Head of caudate nucleus (tissue), 42 donors: ENCODE data around the gene LRRC3.

Source experiments
- DNase-seq, 42 donors: peaks; one replicate each; pipeline versions ENCODE4 v3.0.0 to v3.0.0-alpha.2; 2020 to 2021; ENCODE audit warnings: mixed read lengths in 7 of 42
- intact Hi-C: fragments of 100-400 bp; cut with DNase I; formaldehyde crosslinking; loops from one replicate; pipeline ENCODE4 v1.15.0; 2022

The LRRC3 gene

DNA sequence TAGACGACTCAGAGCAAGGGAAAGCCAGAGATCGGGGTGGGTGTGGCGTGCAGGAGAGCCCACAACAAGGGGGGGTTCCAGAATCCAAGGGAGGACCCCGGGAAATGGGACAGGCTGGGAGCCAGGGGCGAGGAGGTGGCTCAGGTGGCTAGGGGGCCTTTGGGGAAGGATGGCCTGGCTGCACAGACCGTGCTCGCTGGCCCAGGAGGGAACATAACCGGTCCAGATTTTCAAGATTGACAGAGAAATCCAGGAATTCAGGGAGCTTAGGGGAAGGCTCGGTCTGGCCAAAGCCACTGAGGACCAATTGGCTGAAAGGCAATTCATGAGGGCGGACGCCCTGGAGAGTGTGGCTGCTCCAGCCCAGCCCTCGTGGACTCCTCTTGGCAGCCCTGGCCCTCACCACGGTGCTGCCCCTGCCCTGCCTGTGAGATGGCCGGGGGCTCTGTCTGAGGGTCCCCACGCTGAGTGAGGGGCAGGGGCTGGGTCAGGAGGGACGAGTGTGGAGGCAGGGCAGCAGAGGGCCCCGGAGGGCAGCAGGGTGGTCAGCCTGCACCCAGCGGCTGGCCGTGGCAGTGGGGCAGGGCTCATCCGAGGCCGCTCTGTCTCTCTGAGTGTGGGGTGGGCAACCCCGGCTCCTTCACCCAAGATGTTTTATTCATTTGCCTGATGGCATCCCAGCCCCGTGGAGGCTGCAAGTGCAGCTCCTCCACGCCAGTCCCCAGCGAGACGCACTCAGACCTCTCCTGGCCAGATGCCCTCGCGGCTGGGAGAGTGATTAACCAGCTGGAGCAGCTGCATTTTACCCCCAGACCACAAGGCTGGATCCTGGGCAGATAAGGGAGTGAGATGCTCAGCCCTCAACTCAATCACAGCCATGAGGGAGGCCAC, 5.6 kb upstream of the LRRC3 start:
- peak in 11 of 42 donors; percentile 0 to 34 (median 17) for DNase-seq
- intact Hi-C loops: no loop called here

DNA sequence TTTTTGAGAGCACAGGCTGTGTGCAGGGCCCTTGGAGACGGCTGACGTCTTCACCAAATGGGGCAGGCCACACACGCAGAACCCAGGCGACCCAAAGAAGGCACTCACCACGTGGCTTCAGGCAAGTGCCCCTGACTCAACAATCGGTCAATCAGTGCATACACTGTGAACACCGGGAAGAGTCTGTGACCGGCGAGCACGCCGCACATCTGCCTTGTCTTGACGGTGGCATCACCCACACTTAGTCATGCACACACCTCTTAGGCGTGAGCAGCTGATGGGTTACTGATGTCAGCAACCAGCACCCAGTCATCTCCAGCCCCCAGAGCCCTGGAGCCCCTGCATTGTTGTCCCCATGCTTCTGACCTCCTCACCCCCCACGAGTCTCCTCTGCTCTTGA, 4.9 kb upstream of the LRRC3 start:
- intact Hi-C loops: no loop called here

DNA sequence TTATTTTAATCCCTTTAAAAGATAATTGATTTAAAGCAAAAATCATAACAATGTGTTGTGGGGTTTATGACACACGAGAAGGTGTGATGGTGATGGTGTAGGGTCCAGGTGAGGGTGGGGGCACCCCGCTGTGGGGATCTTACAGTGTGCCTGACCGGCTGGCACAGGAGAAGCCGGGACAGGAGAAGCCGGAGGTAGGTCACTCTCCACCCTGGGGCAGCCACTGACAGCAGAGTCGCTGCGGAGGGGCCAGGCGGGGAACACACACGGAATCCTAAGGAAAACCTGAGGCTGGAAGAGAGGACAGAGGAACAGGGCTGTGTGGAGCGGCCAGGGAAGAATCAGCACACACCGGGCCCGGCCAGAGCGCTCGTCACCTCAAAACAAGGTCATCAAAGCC, 4.3 kb upstream of the LRRC3 start:
- DNase-seq: peak in 8 of 42 donors; percentile 1 to 34 (median 15)
- intact Hi-C loops: no loop called here

More for the DNA sequence above, 4.9 kb upstream of the LRRC3 start:
- DNase-seq: peak in 8 of 42 donors; percentile 4 to 36 (median 27)

DNA sequence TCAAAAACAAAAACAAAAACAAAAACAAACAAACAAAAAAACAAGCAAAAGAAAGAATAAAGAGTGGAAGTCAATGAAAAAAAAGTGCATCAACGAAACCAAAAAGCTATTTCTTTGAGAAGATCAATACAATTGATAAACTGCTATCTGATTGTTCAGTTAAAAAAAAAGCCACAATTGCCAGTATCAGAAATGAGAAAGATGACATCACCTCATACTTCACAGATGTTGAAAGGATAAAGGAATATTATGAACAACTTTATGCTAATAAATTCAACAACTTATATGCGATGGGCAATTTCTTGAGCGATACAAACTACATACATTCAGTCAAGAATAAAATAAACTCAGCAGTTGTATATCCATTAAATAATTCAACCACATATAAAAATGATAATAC, 2.2 kb upstream of the LRRC3 start:
- intact Hi-C loops: no loop called here
- DNase-seq: no peak

DNA sequence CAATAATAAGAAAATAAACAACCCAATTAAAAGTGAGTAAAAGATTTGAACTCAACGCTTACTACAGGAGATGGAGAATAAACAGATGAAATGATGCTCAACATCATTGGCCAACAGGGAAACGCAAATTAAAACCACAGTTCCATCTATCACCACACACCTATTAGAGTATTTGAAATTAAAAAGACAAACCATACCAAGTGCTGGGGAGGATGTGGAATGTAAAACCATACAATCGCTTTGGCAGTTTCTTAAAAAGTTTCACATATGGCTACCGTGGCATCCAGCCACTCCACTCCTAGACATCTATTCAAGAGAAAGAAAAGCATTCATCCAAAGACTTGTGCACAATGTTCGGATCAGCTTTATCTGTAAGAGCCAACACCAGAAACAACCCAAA, 1.3 kb upstream of the LRRC3 start:
- no peak for DNase-seq
- intact Hi-C loops: no loop called here

DNA sequence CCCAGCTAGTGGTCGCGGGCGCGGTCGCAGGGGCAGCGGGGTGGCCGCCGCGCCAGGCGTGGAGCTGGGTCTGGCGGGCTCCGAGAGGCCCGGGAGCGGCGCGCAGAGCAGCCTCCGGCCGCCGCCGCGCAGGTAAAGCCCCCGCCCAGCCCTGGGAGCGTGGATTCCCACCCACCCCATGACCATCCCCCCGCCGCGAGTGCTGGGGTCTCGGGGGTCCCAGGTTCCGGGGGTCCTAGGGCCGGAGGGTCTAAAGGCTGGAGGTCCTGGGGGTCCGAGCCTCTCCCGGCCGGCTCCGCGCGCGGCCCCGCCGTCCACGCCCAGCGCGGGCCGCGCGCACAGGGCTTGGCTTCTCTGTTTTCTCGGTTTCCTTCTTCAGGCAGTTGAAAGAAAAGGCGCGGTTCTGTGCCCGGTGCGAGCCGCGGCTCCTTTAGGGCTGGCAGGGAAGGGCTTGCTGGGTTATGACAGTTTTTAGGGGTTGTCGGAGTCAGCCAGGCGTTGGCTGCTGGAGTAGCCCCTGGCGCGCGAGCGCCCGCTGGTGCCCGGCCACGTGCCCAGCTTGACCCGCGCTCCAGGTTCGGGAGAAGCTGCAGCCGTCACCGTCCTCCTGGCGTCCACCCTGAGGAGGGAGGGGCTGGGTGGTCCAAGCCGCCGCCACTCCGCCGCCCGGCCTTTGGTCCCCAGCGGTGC, 359 bp downstream of the LRRC3 start:
- intact Hi-C loops: no loop called here
- peak in 2 of 42 donors; percentile 30 to 47 for DNase-seq

DNA sequence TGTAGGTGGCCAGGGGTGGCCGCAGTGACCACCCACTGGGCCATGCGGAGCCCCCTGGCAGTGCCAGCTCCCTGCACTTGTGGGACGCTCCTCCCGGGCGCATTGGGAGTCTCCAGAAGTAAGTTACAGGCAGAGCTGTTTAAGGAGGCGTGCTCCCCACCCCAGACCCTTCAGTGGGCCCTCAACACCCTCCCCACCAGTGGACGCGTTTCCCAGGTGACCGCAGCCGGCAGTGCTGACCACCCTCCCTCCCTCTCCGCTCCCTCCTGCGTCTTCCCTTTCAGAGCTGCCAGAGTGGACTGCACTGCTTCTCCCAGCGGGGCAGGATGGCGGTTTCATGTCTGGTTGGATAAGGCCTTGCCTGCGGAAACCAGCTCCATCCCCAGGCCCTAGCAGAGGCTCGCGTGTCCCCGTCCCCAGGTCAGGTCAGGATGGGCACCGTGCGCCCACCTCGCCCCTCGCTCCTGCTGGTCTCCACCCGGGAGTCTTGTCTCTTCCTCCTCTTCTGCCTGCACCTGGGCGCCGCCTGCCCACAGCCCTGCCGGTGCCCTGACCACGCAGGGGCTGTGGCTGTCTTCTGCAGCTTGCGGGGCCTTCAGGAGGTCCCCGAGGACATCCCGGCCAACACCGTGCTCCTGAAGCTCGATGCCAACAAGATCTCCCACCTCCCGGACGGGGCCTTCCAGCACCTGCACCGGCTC, 1.1 kb downstream of the LRRC3 start:
- intact Hi-C loops: no loop called here
- DNase-seq: no peak

DNA sequence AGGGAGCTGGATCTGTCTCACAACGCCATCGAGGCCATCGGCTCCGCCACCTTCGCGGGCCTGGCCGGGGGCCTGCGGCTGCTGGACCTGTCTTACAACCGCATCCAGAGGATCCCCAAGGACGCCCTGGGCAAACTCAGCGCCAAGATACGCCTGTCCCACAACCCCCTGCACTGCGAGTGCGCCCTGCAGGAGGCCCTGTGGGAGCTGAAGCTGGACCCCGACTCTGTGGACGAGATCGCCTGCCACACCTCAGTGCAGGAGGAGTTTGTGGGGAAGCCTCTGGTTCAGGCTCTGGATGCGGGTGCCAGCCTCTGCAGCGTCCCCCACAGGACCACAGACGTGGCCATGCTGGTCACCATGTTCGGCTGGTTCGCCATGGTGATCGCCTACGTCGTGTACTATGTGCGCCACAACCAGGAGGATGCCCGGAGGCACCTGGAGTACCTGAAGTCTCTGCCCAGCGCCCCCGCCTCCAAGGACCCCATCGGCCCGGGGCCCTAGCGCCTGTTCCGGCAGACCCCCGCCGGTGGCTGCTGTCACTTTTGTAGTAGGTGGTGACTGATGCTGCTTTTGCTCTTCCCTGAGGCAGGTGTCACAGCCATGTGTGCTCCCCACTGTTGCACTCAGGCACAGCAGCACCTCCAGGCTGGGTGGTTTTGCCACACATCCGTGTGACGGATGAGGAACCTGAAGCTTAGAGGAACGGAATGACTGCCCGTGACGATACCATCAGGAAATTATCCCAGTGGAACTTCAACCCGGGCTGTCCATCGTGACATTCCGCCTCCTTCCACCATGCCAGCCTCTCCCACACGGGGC, 1.8 kb downstream of the LRRC3 start:
- peak in 2 of 42 donors; percentile 3 to 26 for DNase-seq
- intact Hi-C loops: no loop called here

DNA sequence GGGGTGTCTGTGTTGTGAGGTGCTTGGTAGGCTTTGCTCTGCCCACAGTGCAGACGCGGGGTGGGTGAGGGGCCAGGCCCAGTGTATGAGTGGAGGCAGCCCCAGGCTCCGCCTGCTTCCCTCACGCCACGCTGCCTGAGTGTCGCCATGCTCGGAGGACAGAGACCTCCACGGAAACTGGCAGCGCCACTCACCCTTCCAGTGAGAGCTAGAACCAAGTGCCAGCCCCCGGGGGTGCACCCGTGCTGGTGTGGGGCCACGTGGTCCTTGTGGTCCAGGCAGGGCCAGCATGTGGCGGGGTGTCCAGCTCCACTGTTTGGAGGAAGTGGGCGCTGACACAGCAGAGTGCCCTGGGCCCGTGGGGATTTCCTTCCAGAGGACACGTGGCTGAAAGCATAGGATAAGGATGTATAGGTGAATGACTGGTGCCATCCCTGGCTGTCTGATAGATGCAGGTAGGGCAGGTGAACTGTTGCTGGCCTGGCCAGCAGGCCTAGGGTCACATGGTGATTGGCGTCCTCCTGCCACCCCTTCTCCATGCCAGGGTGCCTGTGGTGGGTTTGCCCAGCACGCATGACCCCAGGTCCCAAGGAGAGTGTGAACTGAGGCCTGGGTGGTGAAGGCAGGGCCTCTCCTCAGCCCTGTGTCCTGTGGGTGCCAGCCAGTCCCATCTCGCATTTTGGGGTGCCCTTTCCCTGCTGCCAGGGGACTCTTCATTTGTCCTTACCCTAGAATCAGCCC, 3.8 kb downstream of the LRRC3 start:
- intact Hi-C loops: no loop called here
- DNase-seq: peak in 1 of 42 donors; percentile 2

DNA sequence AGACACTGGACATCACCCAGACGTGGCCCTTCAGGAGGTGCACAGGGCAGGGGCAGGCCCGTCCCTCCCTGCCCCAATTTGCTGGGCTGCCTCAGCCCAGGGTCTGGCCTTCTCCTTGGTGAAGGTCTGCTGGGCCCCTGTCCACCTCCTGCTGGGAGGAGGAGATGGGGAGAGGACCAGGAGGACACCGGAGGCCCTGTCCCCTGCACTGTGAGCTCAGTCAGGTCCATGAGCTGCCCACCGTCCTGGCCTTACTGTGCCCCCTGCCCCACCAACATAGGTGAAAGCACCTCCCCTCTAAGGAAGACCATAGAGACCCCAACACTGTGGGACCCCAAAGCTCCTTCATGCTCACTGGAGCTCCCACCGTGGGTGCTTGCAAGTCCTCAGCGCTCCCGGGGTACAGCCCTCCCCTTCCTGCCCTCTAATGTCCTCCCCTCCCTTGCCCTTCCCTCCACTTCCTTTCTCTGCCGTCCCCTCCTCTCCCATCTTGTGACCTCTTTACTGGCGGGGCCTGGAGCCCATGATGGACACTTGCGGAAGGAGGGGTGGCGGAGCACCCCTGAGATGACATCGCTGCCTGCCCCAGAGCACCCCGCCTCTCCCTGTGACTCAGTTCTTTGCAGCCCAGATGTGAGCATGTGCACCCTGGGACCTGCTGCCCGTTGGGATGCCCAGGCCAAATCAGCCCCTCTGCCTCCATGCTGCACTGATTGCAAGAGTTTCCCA, 4.6 kb downstream of the LRRC3 start:
- intact Hi-C loops: no loop called here
- peak in 1 of 42 donors; percentile 2 for DNase-seq

DNA sequence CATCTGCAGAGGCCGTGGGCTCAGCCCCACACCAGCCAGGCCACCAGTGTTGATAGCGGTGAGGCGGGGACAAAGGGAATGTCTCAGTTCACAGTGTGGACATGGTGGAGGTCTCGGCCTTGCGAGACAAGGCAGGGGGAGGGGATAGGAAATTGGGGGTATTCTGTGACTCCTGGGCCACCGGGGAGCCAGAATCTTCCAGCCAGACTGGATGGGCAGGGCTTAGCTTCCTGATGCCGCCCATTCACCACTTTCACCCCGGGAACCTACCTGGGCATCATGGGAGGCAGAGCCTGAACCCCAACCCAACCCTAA, 5.1 kb downstream of the LRRC3 start:
- no peak for DNase-seq
- intact Hi-C loops: no loop called here

DNA sequence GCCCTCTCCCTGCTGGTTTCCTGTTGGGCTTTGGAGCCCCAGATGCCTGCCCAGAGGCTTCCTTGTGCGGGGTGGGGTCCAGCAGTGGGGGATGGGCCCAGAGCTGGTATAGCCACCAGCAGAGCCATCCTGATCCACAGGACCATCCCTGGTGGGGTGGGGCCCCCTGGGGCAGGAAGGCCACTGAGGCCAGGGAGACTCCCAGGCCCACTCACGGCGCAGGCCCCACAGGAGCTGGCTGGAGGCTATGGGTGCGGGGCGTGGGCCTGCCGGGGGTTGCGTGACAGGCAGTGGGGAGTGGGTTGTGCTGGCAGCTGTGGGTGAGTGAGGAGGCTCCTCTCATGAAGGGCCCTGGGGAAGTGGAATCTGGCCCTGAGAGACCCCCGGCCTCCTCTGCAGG, 5.7 kb downstream of the LRRC3 start:
- DNase-seq: peak in 1 of 42 donors; percentile 10
- intact Hi-C loops: no loop called here

DNA sequence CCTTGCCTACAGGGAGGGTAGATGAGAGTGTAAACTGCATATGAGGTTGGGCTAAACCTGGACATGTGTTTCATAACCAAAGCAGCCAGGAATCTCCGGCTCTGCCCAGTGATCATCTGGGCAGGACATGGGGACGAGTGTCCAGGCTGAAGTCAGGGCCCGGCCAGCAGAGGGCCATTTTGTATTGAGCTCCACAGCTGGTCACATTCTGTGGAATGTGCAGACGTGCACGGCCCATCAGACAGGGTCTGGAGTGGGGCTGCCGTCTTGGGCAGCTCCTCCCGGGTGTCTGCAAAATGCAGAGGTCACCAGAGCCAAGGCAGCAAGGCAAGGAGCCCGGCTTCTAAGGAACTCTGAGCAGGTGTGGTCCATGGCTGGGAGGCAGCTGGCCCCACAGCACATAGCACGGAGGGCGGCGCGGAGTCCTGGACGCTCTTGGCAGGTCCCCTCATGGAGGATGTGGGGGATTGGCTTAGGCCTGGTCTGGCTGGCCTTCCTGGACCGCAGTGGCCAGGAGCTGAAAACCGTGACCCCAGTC, 6.2 kb downstream of the LRRC3 start:
- DNase-seq: peak in 2 of 42 donors; percentile 2 to 14
- intact Hi-C loops: no loop called here

DNA sequence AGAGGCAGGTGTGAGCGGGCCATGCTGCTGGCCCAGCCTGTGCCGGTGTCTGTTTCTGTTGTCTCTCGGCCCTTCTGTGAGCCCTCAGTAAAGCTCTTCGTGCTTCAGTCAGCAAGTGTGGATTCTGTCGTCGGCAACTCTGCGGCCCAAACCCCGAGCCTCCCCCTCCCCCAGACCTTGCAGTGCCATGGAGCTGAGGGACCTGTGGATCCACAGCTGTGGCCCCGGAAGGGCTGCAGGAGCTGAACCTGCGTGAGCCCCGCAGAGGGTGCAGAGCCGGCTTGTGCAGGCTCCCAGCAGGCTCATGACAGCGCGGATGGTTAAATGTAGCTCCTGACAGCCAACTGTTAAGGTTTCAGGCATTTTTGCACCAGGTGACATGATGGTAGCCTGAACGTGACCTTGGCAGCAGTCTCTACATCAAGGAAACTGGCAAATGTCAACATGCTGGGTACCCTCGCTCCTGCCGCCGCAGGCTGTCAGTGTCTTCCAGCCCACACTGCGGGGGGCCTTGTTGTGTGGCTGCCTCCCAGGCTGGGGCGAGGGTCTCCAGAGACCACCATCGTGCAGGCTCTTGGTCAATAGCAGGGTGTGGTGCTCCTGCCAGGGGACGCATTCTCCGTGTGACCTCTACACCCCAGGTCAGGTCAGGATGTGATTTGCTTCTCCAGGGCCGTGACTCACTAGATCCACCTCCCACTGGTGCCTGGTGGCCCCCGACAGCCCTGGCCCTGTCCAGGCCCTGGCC, 7.0 kb downstream of the LRRC3 start:
- peak in 3 of 42 donors; percentile 2 to 26 (median 2) for DNase-seq
- intact Hi-C loops: no loop called here

DNA sequence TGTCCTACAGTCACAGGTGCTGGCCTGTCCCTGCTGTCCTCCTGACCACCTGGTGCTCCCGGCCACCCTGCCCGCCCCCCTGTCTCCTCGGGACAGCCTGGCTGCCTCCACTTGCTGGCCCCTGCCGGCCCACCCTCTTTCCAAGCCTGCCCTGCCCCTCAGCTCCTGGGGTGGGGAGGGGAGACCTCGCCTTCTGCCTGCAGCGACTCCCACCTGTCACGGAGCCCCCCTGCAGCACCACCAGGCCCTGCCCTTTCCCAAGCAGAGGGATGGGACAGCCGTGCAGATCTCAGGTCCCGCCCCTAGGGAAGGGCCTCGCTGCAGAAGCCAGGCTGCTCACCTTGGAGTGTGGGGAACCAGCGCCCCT, 7.5 kb downstream of the LRRC3 start:
- intact Hi-C loops: no loop called here
- DNase-seq: peak in 5 of 42 donors; percentile 4 to 26 (median 10)

DNA sequence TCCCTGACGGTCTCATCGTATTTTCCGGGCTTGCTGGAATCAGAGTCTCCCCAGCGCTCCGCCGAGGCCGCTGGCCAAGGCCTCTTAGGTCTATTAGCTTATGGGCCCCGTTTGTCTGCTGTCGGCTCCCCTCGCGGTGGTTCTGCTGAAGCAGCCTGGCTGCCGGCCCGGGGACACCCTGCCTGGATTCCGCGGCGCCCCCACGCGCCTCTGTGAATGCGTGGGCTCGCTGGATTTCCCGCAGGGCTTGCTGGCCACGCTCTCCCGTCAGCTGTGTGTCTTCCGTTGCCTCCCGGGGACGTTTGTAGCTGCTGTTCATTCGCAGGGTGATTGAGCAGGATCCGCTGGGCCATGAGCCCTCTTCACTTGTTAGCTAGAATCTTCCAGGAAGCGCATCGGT, 8.4 kb downstream of the LRRC3 start:
- DNase-seq: peak in 5 of 42 donors; percentile 7 to 34 (median 17)
- intact Hi-C loops: no loop called here

DNA sequence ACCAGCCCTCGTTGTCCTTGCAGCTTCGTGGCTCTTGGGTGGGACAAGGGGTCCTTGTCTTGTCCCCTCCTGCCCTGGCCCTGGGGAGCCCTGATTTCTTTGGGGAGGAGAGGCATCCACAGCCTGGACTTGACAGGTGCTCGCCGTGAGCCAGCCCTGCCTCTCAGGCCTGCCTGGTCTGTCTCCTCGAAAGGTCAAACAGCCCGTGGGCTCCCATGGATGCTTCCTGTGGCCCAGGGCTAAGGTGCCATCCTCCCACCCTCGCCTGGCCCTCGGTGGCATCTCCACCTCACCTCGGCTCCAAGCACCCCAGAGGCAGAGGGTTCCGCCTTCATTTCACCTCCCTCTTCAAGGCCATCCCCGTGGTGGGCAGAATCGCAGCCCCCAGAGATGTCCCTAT, 9.0 kb downstream of the LRRC3 start:
- DNase-seq: peak in 3 of 42 donors; percentile 3 to 26 (median 18)
- intact Hi-C loops: no loop called here
